ENCODE data around the gene NFIC.

GRCh38 chr19:3370728-3371591 lies 4.6 kb downstream of the NFIC start:
- TF ChIP-seq CTCF (IDR thresholded peaks at IDR 0.05), result no peak
- no peak for TF ChIP-seq POLR2AphosphoS5 (IDR thresholded peaks at IDR 0.05)
- no peak for TF ChIP-seq POLR2A (IDR thresholded peaks at IDR 0.05)
- TF ChIP-seq EP300 (IDR thresholded peaks at IDR 0.05), result no peak

Data from gastroesophageal sphincter (tissue), 3 donors.